GM10266 (cell line): ENCODE results near the gene CSF1R.
A peak's percentile ranks its signal among the peaks of the same experiment; 100 is the strongest.

Experiments used
- DNase-seq: peaks from one replicate; pipeline ENCODE4 v3.0.0; 2012; ENCODE audit errors: extremely low spot score
- TF ChIP-seq, protein P1 (sequence below): IDR thresholded peaks from 2 replicates; pipeline ENCODE4 v1.5.1; 2012; ENCODE audit warnings: mild to moderate bottlenecking, low read depth; ENCODE audit not compliant: control insufficient read depth, insufficient read depth; ENCODE audit errors: missing control alignments

The CSF1R gene

GRCh38 chr5:150114102-150114641 lies 27.8 kb upstream of the CSF1R start:
- peak; percentile 6 for DNase-seq
- TF ChIP-seq, protein P1, sequence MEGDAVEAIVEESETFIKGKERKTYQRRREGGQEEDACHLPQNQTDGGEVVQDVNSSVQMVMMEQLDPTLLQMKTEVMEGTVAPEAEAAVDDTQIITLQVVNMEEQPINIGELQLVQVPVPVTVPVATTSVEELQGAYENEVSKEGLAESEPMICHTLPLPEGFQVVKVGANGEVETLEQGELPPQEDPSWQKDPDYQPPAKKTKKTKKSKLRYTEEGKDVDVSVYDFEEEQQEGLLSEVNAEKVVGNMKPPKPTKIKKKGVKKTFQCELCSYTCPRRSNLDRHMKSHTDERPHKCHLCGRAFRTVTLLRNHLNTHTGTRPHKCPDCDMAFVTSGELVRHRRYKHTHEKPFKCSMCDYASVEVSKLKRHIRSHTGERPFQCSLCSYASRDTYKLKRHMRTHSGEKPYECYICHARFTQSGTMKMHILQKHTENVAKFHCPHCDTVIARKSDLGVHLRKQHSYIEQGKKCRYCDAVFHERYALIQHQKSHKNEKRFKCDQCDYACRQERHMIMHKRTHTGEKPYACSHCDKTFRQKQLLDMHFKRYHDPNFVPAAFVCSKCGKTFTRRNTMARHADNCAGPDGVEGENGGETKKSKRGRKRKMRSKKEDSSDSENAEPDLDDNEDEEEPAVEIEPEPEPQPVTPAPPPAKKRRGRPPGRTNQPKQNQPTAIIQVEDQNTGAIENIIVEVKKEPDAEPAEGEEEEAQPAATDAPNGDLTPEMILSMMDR, result no peak

GRCh38 chr5:150113047-150113744 lies 26.8 kb upstream of the CSF1R start:
- TF ChIP-seq, protein P1, result no peak
- peak; percentile 6 for DNase-seq

- DNase-seq, result no peak
- TF ChIP-seq, protein P1, result no peak
Measured at GRCh38 chr5:150112201-150113046, 26.1 kb upstream of the CSF1R start.

DNA sequence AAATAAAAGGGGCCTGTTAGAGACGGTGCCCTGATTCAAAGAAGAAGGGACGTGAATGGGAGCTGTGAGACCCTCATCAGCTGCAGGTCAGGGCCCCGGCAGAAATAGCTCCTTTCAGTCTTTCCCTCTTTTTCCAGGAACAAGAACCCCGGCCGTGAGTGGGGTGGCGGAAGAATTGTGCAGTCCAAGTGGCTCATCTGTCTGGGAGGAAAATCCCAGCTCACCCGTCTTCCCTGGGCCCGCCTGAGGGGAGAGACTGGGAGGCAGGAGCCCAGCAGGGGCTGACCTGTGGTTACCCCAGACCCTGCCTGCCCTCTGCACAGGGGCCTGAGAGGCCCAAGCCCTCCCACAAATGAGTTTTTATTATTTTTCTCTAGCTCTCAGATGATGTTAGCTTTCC lies 24.8 kb upstream of the CSF1R start:
- TF ChIP-seq, protein P1, result no peak
- peak; percentile 2 for DNase-seq

DNA sequence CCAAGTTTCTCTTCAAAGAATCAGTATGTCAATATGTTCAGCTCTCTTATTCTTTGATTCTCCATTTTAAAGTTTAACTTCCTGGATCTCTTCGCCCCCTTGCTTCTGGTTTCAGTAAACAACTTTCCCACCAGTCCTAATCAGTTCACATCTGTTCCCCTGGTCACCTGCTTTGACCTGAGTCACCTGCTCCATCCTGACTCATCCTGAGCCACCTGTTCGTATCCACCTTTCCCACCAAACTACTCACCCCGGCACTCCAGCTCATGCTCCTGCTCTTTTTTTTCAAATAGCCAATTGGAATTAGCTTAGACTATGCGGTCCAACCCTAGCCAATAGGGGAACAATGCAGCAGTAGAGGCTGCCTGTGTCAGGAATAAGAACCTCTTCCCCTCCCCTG lies 23.6 kb upstream of the CSF1R start:
- TF ChIP-seq, protein P1, result no peak

GRCh38 chr5:150108711-150109514 lies 22.6 kb upstream of the CSF1R start:
- TF ChIP-seq, protein P1, result no peak
- peak; percentile 3 for DNase-seq

More for the DNA sequence above, 23.6 kb upstream of the CSF1R start:
- DNase-seq, result no peak
